ENCODE results near the gene MT1G.
"Not testable (repeated sequence)": the region's sequence is repeated elsewhere in the genome, so short reads cannot be mapped to it uniquely, and the experiment has no call there.

Gene MT1G

DNA sequence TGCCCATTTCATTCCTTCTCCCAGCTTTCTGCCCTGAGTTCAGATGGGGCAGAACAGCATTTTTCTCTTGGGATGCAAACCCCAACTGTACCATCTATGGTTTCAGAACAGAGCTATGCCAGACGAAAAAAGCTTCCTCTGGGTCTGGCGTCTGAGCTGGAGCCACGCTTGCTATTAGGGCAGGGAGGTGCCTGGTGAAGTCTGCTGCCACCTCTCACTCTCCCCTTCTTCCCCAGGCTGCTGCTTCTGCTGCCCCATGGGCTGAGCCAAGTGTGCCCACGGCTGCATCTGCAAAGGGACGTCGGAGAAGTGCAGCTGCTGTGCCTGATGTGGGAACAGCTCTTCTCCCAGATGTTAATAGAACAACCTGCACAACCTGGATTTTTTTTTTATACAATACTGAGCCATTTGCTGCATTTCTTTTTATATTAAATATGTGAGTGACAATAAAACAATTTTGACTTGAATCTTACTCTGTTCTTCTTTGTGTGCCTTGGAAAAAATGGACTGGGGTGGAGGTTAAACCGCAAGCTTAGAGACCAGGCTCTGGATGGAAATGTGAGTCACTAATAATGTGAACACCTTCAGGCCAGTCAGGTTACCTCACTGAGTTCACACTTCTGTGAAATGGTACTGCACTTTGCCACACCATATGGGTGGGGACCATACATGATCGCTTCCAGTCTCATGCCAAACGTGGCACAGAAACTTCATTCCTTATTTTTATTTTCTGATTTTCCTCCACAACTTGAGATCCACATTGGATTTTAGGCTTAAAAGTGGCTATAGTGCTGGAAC lies 31.1 kb downstream of the MT1G start:
- DNase-seq (ENCODE audit: low read depth), result no peak

- DNase-seq (ENCODE audit: low read depth), result no peak
Observed at GRCh38 chr16:56635441-56635967, 32.4 kb downstream of the MT1G start.

DNA sequence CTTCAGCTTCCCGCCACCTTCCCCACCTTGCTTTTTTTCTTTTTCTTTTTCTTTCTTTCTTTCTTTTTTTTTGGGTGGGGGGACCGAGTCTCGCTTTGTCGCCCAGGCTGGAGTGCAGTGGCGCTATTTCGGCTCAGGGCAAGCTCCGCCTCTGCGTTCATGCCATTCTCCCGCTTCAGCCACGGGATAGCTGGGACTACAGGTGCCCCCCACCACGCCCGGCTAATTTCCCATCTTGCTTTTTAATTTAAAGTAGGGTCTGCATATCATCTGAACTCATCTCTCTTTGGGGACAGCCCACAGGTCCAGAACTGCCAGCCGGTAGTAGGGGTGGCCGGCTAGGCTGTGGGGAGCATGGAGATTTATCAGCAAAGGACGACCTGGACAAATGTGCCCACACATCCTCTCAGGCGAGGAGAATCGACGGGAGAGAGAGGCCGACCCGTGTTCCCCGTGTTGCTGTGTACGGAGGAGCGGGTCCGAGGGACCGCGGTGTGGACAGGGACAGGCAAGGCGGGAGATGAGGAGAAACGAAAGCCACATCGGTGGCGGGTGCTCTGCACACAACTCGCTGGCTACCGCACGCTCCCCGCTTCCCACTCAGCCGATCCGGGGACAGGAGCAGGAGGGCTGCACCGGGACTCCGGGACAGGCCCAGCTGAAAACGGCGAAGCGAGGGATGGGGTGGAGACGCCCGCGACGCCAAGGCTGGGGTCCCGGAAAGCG lies 33.0 kb downstream of the MT1G start:
- no peak for DNase-seq (ENCODE audit: low read depth)

DNA sequence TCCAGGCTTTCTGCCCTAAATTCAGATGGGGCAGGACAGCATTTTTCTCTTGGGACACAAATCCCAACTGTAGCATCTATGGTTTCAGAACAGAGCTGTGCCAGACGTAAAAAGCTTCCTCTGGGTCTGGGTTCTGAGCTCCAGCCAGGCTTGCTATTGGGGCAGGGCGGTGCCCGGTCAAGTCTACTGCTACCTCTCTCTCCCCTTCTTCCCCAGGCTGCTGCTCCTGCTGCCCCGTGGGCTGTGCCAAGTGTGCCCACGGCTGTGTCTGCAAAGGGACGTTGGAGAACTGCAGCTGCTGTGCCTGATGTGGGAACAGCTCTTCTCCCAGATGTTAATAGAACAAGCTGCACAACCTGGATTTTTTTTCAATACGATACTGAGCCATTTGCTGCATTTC lies 34.3 kb downstream of the MT1G start:
- DNase-seq (ENCODE audit: low read depth), result no peak

DNA sequence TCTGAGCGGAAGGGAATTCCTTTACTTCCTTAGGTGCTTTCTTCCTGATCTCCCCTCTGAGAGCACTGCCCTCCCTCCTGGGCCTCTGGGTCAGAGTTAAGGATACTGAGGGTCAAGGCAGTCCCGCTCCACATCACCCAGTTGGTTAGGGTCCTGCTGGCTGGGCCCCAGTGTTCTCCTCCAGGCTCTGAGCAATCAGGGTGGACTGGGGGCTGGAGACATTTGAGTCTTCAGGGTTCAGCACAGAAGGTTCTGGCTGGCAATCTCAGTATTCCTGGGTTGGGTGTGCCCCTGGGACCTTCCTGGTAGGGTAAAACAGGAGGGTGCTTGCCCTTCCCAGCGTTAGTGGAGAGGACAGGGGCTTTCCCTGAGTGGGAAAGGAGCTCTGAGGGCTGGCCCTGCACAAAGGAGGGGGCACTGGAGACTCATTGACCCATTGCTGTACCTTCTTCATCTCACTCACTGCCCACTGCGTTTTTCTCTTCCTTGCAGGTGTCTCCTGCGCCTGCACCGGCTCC lies 35.0 kb downstream of the MT1G start:
- DNase-seq (ENCODE audit: low read depth), result no peak

GRCh38 chr16:56632156-56632847 lies 35.6 kb downstream of the MT1G start, which contains the start of gene MT1M:
MT1M (plus strand) TSS chr16:56632659; CDS start chr16:56632732, 73 bp downstream.
- DNase-seq (ENCODE audit: low read depth), result no peak

GRCh38 chr16:56631832-56632155 lies 36.1 kb downstream of the MT1G start:
- no peak for DNase-seq (ENCODE audit: low read depth)

GRCh38 chr16:56631197-56631596 lies 36.7 kb downstream of the MT1G start:
- no peak for DNase-seq (ENCODE audit: low read depth)

DNA sequence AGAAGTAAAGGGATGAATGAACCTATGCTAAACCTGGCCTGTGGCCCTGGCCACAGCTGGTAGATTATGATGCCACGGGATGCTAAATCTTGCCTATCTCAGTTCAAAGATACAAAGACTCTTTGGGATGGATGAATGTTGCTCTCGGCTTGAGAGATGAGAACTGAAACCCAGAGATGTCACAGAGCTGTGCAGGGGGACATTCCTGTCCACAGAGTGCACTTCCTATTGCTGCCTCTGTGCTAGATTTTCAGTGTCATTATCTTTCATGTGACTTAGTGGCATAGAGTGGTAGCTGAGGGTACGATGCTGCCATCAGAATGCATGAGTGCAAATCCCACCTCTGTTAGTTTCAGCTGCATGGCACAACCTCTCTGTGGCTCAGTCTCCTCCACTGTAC lies 37.7 kb downstream of the MT1G start:
- DNase-seq (ENCODE audit: low read depth), result no peak

GRCh38 chr16:56629531-56629930 lies 38.3 kb downstream of the MT1G start:
- DNase-seq (ENCODE audit: low read depth), result no peak

- DNase-seq (ENCODE audit: low read depth), result no peak
Observed at GRCh38 chr16:56628486-56629350, 39.1 kb downstream of the MT1G start.

DNA sequence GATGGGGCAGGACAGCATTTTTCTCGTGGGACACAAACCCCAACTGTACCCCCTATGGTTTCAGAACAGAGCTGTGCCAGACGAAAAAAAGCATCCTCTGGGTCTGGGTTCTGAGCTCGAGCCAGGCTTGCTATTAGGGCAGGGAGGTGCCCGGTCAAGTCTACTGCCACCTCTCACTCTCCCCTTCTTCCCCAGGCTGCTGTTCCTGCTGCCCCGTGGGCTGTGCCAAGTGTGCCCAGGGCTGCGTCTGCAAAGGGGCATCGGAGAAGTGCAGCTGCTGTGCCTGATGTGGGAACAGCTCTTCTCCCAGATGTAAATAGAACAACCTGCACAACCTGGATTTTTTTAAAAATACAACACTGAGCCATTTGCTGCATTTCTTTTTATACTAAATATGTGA lies 41.2 kb downstream of the MT1G start:
- DNase-seq (ENCODE audit: low read depth), result no peak

GRCh38 chr16:56625943-56626654 lies 41.8 kb downstream of the MT1G start:
- DNase-seq (ENCODE audit: low read depth), result peak; percentile 94

- no peak for DNase-seq (ENCODE audit: low read depth)
Observed at GRCh38 chr16:56625140-56625942, 42.5 kb downstream of the MT1G start, which contains the start of gene MT1E. MT1E (plus strand) TSS chr16:56625781; CDS start chr16:56625852, 71 bp downstream.

GRCh38 chr16:56623637-56624036 lies 44.2 kb downstream of the MT1G start:
- DNase-seq (ENCODE audit: low read depth), result no peak

DNA sequence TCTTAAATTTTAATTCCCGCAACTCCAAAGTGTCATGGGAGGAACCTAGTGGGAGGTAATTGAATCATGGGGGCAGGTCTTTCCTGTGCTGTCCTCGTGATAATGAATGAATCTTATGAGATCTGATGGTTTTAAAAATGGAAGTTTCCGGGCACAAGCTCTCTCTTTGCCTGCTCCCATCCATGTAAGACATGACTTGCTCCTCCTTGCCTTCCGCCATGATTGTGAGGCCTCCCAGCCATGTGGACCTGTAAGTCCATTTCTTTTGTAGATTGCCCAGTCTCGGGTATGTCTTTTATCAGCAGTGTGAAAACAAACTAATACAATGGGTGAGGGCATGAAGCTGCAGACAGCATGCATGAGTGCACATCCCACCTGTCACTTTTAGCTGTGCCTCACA lies 44.7 kb downstream of the MT1G start:
- DNase-seq (ENCODE audit: low read depth), result not testable (repeated sequence)

GRCh38 chr16:56621665-56622445 lies 46.0 kb downstream of the MT1G start:
- not testable (repeated sequence) for DNase-seq (ENCODE audit: low read depth)

DNA sequence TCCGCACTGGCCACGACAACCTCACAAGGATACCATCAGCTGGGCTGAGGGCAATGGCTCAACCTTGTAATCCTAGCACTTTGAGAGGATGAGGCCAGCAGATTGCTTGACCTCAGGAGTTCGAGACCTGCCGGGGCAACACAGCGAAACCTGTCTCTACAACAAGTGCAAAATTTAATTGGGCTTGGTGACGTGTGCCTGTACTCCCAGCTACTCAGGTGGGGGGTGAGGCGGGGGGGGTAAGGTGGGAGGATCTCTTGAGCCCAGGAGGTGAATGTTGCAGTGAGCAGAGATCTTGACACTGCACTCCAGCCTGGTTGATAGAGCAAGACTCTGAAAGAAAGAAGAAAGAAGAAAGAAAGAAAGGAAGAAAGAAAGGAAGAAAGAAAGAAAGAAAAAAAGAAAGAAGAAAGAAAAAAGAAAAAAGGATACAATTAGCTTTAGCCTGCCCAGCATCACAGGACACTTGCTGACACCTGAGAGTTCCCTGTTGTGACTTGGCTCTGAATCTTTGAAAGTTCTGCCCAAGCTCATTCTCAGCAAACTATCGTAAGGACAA lies 47.4 kb downstream of the MT1G start:
- DNase-seq (ENCODE audit: low read depth), result no peak

- no peak for DNase-seq (ENCODE audit: low read depth)
Observed at GRCh38 chr16:56618138-56618537, 49.7 kb downstream of the MT1G start.
